GM19397 (cell line): ENCODE results near the gene ZNHIT3.
"Not testable (repeated sequence)": the region's sequence is repeated elsewhere in the genome, so short reads cannot be mapped to it uniquely, and the experiment has no call there.

Experiments
- ATAC-seq: cut with Tn5 transposase; IDR thresholded peaks from one replicate; pipeline ENCODE4 v1.9.1; 2021; ENCODE audit warnings: mild to moderate bottlenecking, moderate library complexity; ENCODE audit not compliant: unreplicated experiment

The ZNHIT3 gene

DNA sequence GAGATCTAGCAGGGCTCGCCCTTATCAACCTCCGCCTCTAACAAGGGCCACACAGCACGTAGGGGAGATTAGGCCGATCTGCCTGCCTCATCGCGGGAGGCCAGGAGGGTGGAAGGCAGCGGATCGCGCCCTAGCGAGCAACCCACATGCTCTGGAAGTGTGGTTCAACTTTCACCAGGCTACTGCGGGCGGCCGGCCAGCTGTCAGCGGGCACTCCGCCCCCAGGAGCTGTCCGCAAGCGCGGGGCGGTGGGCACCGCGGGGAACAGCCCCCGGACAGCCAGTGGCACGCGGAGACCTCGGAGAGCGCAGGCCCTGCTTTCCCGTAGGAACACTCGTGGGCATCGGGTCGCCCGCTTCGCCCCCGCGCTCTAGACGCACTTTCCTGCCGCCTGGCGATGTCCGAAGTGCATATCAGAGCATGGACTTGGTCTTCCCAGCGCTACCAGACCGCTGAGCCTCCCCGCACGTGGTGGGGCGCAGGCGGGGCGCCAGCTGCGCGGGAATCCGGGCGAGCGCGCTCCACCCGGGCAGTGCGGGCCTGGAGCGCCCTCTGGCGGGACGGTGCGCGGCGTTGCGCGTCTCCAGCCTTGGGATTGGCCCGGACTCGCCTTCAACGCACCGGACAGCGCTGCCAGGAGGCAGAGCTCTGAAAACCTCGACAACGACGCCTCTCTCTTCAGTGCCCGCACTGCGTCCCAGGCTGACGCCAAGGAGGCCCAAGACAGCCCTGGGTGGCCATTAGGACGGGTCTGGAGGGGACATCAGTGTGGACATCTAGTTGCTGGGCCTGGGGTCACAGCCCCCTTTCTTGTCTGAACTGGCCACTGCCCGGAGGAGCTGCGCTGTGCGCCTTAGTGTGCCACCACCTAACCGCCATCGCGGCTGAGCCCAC, 3.6 kb upstream of the ZNHIT3 start:
- ATAC-seq: no peak

- not testable (repeated sequence) for ATAC-seq
These were observed 2.5 kb upstream of the ZNHIT3 start for GRCh38 chr17:36484021-36484420.

GRCh38 chr17:36485027-36485426, 1.5 kb upstream of the ZNHIT3 start:
- no peak for ATAC-seq

GRCh38 chr17:36485805-36486203, 677 bp upstream of the ZNHIT3 start:
- ATAC-seq: no peak

- ATAC-seq: no peak
These were observed 7.5 kb downstream of the ZNHIT3 start for GRCh38 chr17:36493956-36494355.

DNA sequence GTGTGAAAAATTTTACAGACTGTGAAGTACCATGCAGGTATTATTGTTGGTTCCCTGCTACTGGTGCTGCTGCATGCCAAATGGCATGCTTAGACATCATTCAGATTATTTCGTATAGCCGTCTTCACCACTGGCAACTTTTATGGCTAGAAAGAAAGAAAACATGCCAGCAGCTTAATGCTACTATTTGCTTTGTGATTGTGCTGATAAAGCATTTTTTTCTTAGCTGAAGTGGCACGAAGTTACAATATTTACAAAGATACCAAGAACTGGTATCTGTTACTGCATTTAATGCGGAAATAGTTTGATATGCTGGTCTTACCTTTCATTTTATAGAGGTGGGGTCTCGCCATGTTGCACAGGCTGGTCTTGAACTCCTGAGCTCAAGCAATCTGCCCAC, 8.2 kb downstream of the ZNHIT3 start:
- ATAC-seq: no peak

- ATAC-seq: no peak
These were observed 8.6 kb downstream of the ZNHIT3 start for GRCh38 chr17:36495076-36495578.

DNA sequence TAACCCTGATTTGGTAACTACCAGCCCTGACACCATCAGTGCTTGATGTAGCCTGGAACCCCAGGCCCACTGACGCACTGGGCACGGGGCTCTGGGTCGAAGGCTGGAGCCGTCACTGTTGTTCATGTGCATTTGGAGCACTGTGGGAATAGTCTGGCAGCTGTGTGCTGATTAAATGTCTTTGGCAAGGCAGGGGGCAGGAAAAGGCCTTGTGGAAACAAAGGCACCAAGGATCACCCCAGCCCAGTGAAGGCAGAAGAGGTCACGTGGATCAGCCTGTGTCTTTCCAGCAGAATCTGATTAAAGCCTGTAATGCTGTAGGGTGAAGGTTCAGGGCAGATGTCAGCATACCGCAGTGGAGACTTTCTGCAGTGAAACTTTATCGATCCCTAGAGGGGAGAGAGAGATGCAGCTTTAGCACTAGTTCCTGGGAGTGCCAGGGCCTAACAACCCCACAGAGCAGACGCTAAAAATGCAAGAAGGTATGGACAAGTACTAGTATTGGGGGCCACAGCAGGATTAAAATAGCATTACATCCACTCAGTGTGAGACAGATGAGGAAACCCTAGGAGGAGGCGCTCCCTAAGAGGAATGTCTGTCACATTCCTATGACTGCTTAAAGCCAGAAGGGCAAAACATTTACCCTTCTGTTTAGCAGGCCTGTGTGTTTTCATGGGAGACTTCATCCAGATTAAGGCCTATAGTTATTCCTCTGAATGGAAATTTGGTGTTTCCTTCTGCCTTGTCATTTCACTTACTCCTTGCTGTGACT, 9.7 kb downstream of the ZNHIT3 start:
- no peak for ATAC-seq

GRCh38 chr17:36498155-36498554, 11.7 kb downstream of the ZNHIT3 start:
- no peak for ATAC-seq

GRCh38 chr17:36498560-36499300, 12.2 kb downstream of the ZNHIT3 start:
- ATAC-seq: no peak

- ATAC-seq: no peak
These were observed 14.3 kb downstream of the ZNHIT3 start for GRCh38 chr17:36500745-36501225.

GRCh38 chr17:36501351-36501750, 14.9 kb downstream of the ZNHIT3 start:
- ATAC-seq: no peak

DNA sequence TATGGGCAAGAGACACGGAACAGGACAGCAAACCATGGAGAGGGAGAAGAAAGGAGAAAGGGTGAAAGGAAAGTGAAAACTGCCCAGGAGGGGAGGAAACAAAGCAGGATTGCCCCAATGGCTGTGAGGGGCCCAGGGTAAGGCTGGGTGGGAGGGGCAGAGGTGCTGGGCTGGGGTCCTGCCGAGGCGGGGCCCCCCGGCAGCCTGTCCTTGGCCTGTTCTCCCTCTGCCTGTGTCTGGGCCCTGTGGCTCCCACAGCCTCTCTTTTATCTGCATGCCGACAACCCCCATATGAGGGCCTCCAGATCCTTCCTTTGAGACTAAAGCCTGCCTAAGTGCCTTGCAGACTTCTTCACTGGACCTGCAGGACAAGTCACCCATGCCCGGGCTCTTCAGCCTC, 15.5 kb downstream of the ZNHIT3 start:
- no peak for ATAC-seq

DNA sequence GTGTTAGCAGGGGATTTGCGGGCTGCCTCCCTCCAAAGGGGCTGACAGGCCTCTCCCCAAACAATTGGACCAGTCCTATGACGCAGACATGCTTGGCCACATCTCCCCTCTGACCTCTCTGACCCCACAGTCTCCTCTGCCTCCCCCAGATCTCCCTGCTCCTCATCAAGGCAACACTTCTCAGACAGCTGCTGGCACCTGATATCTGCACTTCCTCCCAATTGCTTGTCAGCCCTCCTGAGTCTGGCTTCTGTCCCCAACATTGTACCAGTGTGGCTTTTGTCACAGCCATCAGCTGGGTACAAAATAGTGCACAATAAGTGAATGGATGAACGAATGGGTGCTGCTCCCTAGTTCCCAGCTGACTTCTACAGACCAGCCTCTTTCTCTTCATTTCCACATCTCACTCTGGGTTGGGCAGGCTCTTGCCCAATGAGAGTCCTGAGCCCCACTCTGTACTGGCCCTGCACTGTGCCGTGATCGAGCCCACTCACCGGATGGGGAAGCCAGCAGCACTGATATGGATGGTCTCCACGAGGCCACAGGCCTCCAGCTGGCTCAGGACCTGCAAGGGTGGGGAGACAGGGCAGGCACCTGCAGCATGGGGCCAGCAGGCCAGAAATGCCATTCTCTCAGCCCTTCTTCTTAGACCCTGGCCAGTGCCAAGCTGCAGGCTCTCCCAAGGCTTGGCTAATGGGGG, 17.1 kb downstream of the ZNHIT3 start:
- no peak for ATAC-seq

- no peak for ATAC-seq
These were observed 17.7 kb downstream of the ZNHIT3 start for GRCh38 chr17:36504156-36504545.

DNA sequence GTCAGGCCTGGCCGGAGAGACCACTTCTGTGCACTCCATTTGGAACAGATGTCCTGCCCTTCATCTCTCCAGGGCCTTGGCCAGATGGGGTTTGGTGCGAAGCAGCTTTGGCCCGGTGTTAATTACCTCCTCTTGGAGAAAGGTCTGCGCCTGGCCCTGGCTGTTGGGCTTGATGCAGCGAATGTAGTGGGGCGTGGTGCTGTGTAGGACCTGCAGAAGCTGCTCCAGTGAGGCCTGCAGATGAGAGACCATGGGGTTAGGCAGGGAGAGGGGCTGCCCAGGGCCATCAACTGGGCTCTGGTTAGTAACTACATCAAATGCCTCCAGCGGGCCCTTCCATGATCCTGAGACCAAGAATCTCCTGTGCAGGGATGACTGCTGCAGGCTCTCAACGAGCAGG, 18.7 kb downstream of the ZNHIT3 start:
- no peak for ATAC-seq

DNA sequence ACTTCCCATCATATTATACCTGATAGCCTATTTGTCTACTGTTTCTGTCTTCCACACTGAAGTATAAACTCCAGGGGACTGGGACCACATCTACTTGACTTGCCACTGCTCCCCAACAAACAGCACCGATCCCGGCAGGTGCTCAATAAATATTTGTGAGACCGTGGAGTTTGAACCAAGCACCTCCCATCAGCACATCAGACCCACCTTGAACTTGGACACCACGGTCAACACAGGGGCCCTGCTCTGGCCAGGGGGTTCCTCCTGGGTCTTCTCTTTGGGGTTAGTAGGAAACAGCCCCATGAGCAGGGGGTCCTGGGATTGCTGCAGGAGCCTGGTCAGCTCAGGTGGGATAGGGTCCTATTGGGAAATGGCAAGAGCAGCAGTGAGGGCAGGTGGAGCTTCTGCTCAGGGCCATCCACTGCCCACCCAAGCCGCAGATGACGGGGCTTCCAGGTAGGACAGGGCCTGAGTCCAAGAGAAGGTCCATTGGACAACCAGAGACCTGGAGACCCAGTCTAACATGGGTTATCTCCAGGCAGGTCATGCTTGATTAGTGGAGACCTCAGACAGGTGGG, 19.9 kb downstream of the ZNHIT3 start:
- ATAC-seq: no peak

GRCh38 chr17:36506831-36507230, 20.4 kb downstream of the ZNHIT3 start:
- no peak for ATAC-seq

DNA sequence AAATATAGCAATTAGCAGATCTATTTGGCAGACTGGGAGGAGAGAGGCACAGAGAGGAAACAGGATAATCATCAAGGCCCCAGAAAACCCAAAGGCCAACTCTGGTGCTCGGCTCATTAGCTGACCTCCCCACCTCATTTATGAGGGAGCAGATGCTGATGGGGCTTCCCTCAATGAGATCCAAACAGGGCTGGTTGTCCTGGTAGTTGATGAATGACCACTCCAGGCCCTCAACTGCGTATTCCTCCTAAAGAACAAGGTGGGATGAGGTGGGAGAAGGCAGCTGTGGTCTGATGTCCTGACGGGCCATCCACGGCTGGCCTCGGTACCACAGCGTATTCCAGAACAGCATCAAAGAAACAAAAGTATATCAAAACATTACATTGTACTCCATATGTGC, 20.8 kb downstream of the ZNHIT3 start:
- no peak for ATAC-seq

GRCh38 chr17:36508439-36508838, 22.0 kb downstream of the ZNHIT3 start:
- not testable (repeated sequence) for ATAC-seq
